Activated T-helper 17 cell treated with anti-CD3 and anti-CD28 coated beads, Interleukin-2, amount 50 U/mL, for 72 hours (primary cell): ENCODE data around the gene MYO5B. TPM values are rescaled to one million over a fixed set of nuclear protein-coding genes. Genes with fewer than 3 reads are reported as not detected.
"Not testable (repeated sequence)": the region's sequence is repeated elsewhere in the genome, so short reads cannot be mapped to it uniquely, and the experiment has no call there.

Experiments used
- ATAC-seq: fragments of 150-1000 bp; cut with Tn5 transposase; replicated peaks from 2 replicates; pipeline ENCODE4 v1.10.0; 2021; ENCODE audit warnings: mild to moderate bottlenecking, moderate library complexity
- H3K27ac Mint-ChIP-seq: one replicate; pipeline ENCODE4 v1.8.0; 2022; ENCODE audit warnings: mixed read lengths
- H3K27me3 Mint-ChIP-seq: one replicate; pipeline ENCODE4 v1.8.0; 2022; ENCODE audit warnings: mixed read lengths
- H3K36me3 Mint-ChIP-seq: one replicate; pipeline ENCODE4 v1.8.0; 2022; ENCODE audit warnings: low read depth, mild to moderate bottlenecking, mixed read lengths
- H3K4me1 Mint-ChIP-seq: one replicate; pipeline ENCODE4 v1.8.0; 2022; ENCODE audit warnings: mixed read lengths
- H3K4me3 Mint-ChIP-seq: one replicate; pipeline ENCODE4 v1.8.0; 2022; ENCODE audit warnings: mild to moderate bottlenecking, mixed read lengths
- H3K9me3 Mint-ChIP-seq: one replicate; pipeline ENCODE4 v1.8.0; 2022; ENCODE audit warnings: mixed read lengths
- total RNA-seq, 2 donors: library from RNA; stranded (reverse); gene quantifications; one replicate each; pipeline ENCODE4 v1.2.3, GENCODE V29; 2022

Gene MYO5B
- total RNA-seq, result under 1 TPM in 1 of 2 donors, not detected in 1; 0.29 TPM

DNA sequence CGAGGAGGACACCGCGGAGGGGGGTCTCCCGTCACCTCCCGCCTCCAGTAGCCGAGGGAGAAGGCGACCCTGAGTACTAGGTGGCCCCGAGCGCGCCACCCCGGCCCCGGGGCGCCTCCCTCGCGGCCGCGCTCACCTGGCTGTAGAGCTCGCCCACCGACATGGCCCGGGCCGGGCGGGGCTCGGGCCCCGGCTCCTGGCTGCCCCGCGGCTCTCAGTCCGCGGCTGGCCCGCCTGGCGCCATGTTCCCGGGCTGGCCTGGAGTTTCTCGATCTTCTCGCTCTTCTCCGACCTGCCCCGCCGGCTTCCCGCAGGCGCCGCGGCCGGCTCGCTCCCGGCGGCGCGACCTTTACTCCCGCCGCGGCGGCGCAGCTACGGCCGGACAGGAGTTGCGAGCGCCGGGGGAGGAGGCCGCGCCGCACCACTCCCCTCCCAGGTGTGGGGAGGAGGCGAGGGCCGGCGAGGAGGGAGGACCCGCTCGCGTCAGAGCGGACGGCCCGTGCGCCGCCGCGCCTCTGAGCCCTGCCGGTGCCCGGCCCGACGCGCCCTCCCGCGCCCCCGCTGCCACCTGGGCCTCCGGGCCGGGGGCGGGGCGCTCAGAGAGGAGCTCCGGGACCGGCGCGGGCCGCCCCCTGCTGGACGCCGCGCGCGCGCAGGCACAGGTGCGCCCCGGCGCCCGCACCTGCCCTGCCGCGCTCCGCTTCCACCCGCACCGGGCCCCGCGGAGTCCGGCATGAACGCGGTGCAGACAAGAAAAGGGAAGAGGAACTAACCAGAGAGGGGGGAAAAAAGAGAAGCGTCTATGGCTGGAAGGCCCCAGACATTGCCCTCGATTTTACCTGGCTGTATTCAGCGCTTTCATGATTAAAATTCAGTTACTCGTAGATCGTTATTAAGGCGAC is at the start of gene MYO5B:
Gene MYO5B, minus strand, starts transcription at position 517 of the 902 bp plus-strand sequence. Its CDS starts 354 bp downstream, at position 163.
- peaks cover 46% of the 10 kb centered on the region for H3K27me3 Mint-ChIP-seq
- H3K4me1 Mint-ChIP-seq, result no peaks in the 10 kb centered on the region
- H3K9me3 Mint-ChIP-seq, result no peaks in the 10 kb centered on the region
- ATAC-seq, result peak; percentile 73
- no peak within 1 kb of the TSS for H3K27ac Mint-ChIP-seq
- H3K4me3 Mint-ChIP-seq, result peak within 1 kb of the TSS; percentile 61
- no peaks in the 10 kb centered on the region for H3K36me3 Mint-ChIP-seq

DNA sequence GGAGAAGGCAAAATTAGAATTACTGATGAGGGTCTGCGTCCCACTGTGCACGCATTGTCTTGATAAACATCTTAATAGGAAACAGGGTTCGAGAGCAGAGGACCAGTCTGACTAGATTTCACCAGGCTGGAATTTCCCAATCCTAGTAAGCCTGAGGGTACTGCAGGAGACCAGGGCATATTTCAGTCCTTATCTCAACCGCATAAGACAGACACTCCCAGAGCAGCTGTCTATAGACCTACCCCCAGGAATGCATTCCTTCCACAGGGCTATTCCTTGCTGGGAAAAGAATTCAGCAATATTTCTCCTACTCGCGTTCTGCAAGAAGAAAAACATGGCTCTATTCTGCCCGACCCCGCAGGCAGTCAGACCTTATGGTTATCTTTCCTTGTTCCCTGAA is 46.8 kb upstream of the MYO5B start:
- H3K4me3 Mint-ChIP-seq, H3K36me3 Mint-ChIP-seq, ATAC-seq, H3K27ac Mint-ChIP-seq, H3K4me1 Mint-ChIP-seq, H3K27me3 Mint-ChIP-seq: not testable (repeated sequence)
- peaks cover 10% of the 10 kb centered on the region for H3K9me3 Mint-ChIP-seq

DNA sequence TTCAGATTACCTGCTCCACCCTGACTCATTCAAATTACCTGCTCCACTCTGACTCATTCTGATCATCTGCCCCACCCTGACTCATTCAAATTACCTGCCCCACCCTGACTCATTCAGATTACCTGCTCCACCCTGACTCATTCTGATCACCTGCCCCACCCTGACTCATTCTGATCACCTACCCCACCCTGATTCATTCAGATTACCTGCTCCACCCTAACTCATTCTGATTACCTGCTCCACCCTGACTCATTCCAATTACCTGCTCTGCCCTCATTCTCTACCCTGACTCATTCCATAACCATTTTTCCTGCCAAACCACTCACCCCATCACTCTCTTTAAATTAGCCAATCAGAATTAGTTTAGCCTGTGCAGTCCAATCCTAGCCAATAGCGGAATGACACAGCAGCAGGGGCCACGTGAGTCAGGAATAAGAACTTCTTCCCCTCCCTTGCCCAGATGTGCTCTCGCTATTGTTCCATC is 45.2 kb upstream of the MYO5B start:
- Mint-ChIP-seq H3K4me1 (peaks cover 8% of the 10 kb centered on the region), H3K9me3 (peaks cover 10% of the 10 kb centered on the region), H3K27me3 (peaks cover 8% of the 10 kb centered on the region), H3K36me3 (peaks cover 8% of the 10 kb centered on the region), H3K4me3 (no peak overlapping the region), H3K27ac (peak overlapping the region; percentile 57)
- peak; percentile 85 for ATAC-seq

DNA sequence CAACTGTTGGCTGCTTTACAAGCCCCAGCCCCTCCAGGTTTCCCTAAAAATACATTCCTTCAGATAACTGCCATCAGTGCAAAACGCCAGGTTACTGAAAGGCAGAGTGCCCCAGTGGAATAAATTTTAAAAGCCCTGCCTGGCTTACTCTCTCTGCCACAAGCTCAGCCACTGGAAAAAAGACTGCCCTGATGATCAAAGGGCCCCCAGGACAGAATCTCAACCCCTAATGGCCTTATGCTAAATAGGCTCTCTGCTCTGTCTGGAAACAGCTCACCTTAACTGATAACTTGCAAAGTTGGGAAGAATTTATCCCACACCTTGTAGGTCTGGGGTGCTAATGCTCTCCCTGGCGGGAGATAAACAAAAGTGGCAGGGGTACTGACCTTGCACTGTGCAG is 37.5 kb upstream of the MYO5B start:
- Mint-ChIP-seq H3K27ac (no peak overlapping the region), H3K36me3 (no peaks in the 10 kb centered on the region), H3K27me3 (peaks cover 14% of the 10 kb centered on the region), H3K4me3 (no peak overlapping the region), H3K9me3 (no peaks in the 10 kb centered on the region), H3K4me1 (no peaks in the 10 kb centered on the region)
- ATAC-seq, result no peak

DNA sequence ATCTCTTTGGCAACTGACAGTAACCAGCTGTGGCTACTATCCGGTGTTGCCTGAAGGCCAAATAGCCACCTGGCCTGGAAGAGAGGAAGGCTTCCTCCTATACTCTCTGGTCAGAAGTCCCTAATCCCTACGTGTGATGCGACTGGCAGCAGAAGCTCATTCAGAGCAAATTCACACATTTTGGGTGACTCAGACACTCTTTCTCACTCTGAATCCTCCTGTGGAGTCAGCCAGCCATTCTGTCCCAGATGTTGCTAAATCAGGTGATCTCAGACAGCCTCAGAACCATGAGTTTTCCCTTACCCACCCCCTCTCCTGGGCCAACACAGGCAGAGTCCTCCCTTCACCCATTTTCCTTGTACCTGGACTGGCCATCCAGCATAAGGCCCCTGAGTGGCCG is 36.7 kb upstream of the MYO5B start:
- Mint-ChIP-seq H3K9me3 (no peaks in the 10 kb centered on the region), H3K4me1 (no peaks in the 10 kb centered on the region), H3K27ac (peak overlapping the region; percentile 18), H3K4me3 (no peak overlapping the region), H3K36me3 (no peaks in the 10 kb centered on the region), H3K27me3 (peaks cover 11% of the 10 kb centered on the region)
- peak; percentile 93 for ATAC-seq

DNA sequence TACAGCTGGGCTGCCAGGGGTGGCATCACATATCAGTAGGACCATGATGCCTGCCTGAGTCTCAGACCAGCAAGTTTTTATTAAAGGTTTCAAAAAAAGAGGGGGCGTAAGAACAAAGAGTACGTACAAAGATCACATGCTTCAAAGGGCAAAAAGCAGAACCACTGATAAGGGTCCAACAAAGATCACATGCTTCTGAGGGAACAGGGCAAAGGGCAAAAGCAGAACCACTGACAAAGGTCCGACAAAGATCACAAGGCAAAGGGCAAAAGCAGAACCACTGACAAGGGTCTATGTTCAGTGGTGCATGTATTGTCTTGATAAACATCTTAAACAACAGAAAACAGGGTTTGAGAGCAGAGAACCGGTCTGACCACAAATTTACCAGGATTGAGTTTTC is 25.3 kb upstream of the MYO5B start:
- H3K9me3 Mint-ChIP-seq, H3K4me1 Mint-ChIP-seq, H3K36me3 Mint-ChIP-seq, ATAC-seq, H3K4me3 Mint-ChIP-seq, H3K27ac Mint-ChIP-seq: not testable (repeated sequence)
- H3K27me3 Mint-ChIP-seq, result peaks cover 24% of the 10 kb centered on the region

DNA sequence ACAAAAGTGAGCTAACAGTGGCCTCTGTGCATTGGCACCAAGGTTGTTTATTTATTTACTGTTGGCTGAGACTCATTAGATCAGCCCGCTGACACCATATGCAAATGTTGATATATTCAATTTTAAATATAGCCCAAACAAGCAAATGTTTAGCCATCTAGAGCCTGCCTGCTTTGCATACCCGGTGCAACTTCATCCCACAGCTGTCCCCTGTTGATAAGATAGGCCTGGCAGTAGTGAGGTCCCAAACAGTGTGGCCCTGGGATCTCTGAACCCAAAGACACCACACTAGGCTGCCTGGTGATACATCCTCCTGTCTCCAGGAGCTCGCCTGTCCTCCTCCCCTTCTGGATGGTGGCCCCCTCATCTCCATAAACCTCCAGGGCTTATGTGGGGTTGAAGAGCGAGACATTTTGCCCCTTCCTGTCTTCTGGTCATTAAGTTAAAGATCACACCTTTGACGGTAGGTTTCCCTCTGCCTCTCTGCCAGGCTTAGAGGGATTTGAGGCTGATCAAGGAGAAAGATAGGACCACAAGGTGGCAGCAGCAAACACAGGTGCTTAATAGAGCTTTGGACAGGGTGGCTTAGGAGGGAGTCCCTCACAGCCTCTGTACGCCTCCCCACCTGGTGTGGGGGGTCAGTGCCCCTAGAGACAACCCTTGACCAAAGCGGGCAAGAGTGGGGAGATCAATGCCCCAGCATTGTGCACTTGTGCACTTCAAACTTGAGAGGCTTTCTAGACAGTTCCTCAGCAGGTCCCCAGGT is 23.7 kb upstream of the MYO5B start:
- Mint-ChIP-seq H3K4me1 (no peaks in the 10 kb centered on the region), H3K27me3 (peaks cover 31% of the 10 kb centered on the region), H3K36me3 (no peaks in the 10 kb centered on the region), H3K4me3 (no peak overlapping the region), H3K9me3 (peaks cover 3% of the 10 kb centered on the region), H3K27ac (no peak overlapping the region)
- ATAC-seq, result peak; percentile 60

DNA sequence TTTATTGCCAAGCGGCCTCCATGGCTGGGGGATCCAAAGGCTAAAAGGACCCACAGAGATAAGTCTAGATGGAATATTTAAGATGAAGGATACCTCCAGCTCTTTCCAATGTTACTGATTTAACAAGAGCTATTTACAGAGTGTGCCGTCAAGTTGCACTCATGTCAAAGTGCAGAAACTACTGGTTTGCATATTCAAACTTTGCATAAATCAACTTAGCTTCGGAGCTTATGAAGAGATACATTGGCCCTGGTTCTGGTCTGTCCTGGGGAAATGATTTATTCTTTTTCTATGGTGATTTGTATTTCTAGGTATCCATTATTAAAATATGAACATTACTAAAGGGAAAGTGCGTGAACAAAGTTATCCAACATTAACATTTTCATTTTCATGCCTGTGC is 14.4 kb upstream of the MYO5B start:
- H3K4me1 Mint-ChIP-seq, result no peaks in the 10 kb centered on the region
- H3K4me3 Mint-ChIP-seq, result no peak overlapping the region
- no peak for ATAC-seq
- H3K27ac Mint-ChIP-seq, result no peak overlapping the region
- no peaks in the 10 kb centered on the region for H3K36me3 Mint-ChIP-seq
- H3K27me3 Mint-ChIP-seq, result peaks cover 43% of the 10 kb centered on the region
- no peaks in the 10 kb centered on the region for H3K9me3 Mint-ChIP-seq

DNA sequence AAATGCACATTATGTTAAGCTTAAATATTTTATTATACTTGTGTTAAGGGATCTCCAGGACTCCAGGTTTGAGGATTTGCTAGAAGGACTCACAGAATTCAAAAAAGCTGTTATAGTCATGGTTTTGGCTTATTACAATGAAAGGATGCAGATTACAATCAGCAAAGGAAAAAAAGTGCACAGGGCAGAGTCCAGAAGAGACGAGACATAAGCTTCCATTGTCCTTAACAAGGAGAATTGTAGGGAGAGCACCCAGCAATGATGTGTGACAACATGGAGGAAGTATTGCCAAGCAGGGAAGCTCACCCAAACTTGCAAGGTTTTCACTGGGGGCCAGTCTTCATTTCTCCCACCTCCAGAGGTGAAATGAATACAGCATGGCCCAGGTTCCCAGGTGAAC is 12.8 kb upstream of the MYO5B start:
- Mint-ChIP-seq H3K27me3 (peaks cover 48% of the 10 kb centered on the region), H3K4me1 (no peaks in the 10 kb centered on the region), H3K36me3 (no peaks in the 10 kb centered on the region), H3K4me3 (no peak overlapping the region), H3K27ac (no peak overlapping the region), H3K9me3 (no peaks in the 10 kb centered on the region)
- no peak for ATAC-seq

DNA sequence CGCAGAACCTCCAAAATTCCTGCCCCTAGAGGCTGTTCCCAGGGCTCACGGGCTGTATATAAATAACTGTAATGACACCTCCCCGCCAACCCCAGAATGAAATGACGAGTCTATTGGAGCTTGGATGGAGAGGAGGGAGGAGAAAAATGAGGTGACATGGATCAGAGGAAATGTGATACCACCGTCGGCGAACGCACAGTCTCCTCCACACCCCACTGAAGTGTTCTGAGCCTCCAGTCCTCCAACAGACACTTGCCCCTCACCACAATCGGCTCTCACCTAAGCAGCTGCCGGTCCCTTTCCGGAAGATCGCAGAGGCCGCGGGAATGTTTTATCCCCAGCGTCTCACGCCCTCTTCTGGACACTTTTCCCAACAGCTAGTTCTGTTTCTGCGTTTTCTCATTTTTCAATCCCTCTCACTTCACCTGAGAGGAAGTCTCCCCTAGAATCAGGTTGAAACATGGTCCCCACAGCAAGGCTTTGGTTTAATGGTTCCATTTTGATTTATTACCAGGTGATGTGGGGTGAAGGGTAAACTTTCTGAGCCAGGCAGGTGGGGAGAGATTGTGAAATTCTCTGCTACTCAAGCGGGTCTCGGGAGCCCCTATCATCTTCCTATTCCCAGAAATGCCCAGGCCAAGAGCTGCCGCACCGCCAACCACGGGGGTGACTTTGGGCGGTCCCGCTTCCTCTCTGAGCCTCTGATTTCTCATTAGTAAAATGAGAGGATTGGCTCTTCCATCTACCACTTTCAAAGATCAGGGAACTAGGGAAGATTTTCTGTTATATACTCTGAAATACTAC is 9.1 kb upstream of the MYO5B start:
- no peaks in the 10 kb centered on the region for H3K9me3 Mint-ChIP-seq
- H3K4me3 Mint-ChIP-seq, result no peak overlapping the region
- peaks cover 45% of the 10 kb centered on the region for H3K27me3 Mint-ChIP-seq
- no peaks in the 10 kb centered on the region for H3K36me3 Mint-ChIP-seq
- H3K27ac Mint-ChIP-seq, result no peak overlapping the region
- ATAC-seq, result no peak
- no peaks in the 10 kb centered on the region for H3K4me1 Mint-ChIP-seq

DNA sequence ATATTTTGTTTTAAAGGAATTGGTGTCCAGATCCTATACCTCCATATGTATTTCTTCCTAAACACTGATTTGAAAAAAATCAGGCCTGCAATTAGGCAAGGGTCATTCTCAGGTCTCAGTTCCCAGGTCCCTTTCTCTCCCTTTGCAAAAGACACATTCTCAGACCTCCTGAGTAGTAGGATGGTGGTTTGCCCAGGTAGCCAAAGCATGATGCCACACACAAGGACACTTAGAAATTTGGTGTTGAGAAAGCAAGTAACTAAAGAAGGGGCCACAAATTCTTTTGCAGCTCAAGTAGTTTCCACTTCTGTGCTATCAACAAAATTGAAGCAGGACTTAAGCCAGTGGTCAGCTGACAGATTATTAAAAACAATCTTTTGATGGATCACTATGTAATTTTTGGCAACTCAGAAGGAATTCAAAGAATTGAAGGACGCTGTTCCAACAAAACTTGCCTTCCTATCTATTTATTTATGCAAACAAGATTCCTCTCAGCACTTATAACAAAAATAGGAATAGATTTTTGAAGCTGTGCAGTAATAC is 6.6 kb upstream of the MYO5B start:
- Mint-ChIP-seq H3K4me1 (no peaks in the 10 kb centered on the region), H3K36me3 (no peaks in the 10 kb centered on the region), H3K27ac (no peak overlapping the region), H3K27me3 (peaks cover 58% of the 10 kb centered on the region), H3K4me3 (no peak overlapping the region), H3K9me3 (no peaks in the 10 kb centered on the region)
- no peak for ATAC-seq

DNA sequence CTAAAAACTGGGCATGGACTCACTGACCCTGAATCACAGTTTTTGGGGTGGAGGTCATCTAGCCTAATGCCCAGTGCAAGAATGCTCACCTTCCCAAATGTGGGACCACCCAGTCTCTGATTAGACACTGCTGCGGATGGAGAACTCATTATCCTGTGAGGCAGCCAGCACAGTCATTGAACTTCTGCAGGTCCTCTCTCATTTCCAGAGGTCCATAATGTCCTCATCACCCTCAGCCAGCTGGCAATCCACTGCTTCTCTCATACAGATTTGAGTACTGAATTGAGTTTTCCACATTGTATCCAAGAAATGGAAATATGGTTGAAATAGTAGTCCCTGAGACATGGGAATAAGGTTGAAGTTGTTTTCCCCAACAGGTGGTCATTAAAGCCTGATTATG is 5.0 kb upstream of the MYO5B start:
- Mint-ChIP-seq H3K27ac (no peak overlapping the region), H3K4me1 (no peaks in the 10 kb centered on the region), H3K9me3 (no peaks in the 10 kb centered on the region), H3K27me3 (peaks cover 57% of the 10 kb centered on the region), H3K36me3 (no peaks in the 10 kb centered on the region), H3K4me3 (no peak overlapping the region)
- no peak for ATAC-seq

DNA sequence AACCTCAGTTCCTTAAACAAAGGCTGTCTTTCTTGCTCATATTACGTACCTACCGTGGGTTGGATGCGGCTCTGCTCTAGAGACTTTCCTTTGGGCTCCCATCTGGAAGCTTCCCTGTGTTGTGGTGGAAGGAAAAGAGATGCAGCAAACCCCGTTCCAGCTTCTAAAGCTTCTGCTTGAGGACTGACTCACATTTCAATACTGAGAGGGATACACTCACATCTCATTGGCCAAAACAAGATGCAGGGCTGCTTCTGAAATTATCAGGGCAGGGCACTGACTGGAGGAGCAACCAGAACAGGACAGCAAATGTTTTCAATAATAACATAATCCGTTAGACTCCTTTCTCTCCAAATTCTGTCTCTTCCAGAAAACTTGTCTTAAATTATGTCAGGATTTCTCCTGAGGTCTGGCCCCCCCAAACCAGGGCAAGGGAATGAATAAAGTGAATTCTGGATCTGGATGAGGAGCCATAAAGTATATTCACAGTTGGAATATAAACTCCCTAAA is 4.5 kb upstream of the MYO5B start:
- Mint-ChIP-seq H3K4me1 (no peaks in the 10 kb centered on the region), H3K36me3 (no peaks in the 10 kb centered on the region), H3K27me3 (peaks cover 52% of the 10 kb centered on the region), H3K9me3 (no peaks in the 10 kb centered on the region), H3K27ac (no peak overlapping the region), H3K4me3 (no peak overlapping the region)
- ATAC-seq, result no peak

DNA sequence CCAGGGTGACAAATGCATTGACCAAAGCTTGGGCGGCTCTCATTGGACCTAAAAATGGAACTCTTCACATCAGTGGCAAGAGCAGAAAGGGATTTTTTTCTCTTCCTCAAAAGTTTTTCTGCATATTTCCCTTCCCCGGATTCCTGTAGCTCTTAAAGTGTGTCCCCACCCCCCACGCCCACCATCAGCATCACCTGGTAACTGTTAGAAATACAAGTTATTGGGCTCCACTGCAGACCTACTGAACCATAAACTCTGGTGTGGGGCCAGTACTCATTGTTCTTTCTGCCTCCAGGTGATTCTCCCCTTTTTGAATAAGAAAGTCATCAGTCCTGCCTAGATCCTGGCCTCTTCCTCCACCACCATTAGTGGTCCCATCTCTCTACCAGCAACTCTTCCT is 1.3 kb upstream of the MYO5B start:
- peak overlapping the region; percentile 61 for H3K4me3 Mint-ChIP-seq
- no peaks in the 10 kb centered on the region for H3K9me3 Mint-ChIP-seq
- ATAC-seq, result no peak
- peaks cover 51% of the 10 kb centered on the region for H3K27me3 Mint-ChIP-seq
- H3K36me3 Mint-ChIP-seq, result no peaks in the 10 kb centered on the region
- no peaks in the 10 kb centered on the region for H3K4me1 Mint-ChIP-seq
- H3K27ac Mint-ChIP-seq, result no peak overlapping the region
